ENCODE results near the gene C3orf80.

- no peak for TF ChIP-seq E2F6 (IDR thresholded peaks at IDR 0.05; ENCODE audit: borderline replicate concordance, low read depth)
- TF ChIP-seq CTCF (IDR thresholded peaks at IDR 0.05): no peak
- no peak for TF ChIP-seq RNF2 (IDR thresholded peaks at IDR 0.05; ENCODE audit: borderline replicate concordance, low read depth)
- TF ChIP-seq MAX (IDR thresholded peaks at IDR 0.05): no peak
- no peak for TF ChIP-seq ESRRA (IDR thresholded peaks at IDR 0.05; ENCODE audit: borderline replicate concordance, low read length)
- TF ChIP-seq, protein P1, sequence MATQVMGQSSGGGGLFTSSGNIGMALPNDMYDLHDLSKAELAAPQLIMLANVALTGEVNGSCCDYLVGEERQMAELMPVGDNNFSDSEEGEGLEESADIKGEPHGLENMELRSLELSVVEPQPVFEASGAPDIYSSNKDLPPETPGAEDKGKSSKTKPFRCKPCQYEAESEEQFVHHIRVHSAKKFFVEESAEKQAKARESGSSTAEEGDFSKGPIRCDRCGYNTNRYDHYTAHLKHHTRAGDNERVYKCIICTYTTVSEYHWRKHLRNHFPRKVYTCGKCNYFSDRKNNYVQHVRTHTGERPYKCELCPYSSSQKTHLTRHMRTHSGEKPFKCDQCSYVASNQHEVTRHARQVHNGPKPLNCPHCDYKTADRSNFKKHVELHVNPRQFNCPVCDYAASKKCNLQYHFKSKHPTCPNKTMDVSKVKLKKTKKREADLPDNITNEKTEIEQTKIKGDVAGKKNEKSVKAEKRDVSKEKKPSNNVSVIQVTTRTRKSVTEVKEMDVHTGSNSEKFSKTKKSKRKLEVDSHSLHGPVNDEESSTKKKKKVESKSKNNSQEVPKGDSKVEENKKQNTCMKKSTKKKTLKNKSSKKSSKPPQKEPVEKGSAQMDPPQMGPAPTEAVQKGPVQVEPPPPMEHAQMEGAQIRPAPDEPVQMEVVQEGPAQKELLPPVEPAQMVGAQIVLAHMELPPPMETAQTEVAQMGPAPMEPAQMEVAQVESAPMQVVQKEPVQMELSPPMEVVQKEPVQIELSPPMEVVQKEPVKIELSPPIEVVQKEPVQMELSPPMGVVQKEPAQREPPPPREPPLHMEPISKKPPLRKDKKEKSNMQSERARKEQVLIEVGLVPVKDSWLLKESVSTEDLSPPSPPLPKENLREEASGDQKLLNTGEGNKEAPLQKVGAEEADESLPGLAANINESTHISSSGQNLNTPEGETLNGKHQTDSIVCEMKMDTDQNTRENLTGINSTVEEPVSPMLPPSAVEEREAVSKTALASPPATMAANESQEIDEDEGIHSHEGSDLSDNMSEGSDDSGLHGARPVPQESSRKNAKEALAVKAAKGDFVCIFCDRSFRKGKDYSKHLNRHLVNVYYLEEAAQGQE (IDR thresholded peaks at IDR 0.05): no peak
- no peak for TF ChIP-seq RFX5 (IDR thresholded peaks at IDR 0.05)
Observed at GRCh38 chr3:160245261-160245800, 20.1 kb downstream of the C3orf80 start.

Measured in A549 (cell line).